Measurements from ENCODE around the gene GGTA1.
"Not testable (repeated sequence)": the region's sequence is repeated elsewhere in the genome, so short reads cannot be mapped to it uniquely, and the experiment has no call there.

The GGTA1 gene
- total RNA-seq = 0 reads per million in 4 experiments

GRCh38 chr9:121499427-121500164 is at the start of gene GGTA1:
Gene GGTA1, minus strand, starts transcription at chr9:121499844. Its CDS starts 31,922 bp downstream, at chr9:121467922.
- DNase-seq = no peak

- no peak for DNase-seq
Observed at GRCh38 chr9:121548666-121549065, 49.0 kb upstream of the GGTA1 start.

GRCh38 chr9:121545875-121546423 is 46.3 kb upstream of the GGTA1 start:
- peak; percentile 38 for DNase-seq

GRCh38 chr9:121545150-121545874 is 45.7 kb upstream of the GGTA1 start:
- no peak for DNase-seq

- DNase-seq = no peak
Observed at GRCh38 chr9:121542025-121542424, 42.4 kb upstream of the GGTA1 start.

- DNase-seq = no peak
Observed at GRCh38 chr9:121541256-121541655, 41.6 kb upstream of the GGTA1 start.

GRCh38 chr9:121538221-121538620 is 38.6 kb upstream of the GGTA1 start:
- no peak for DNase-seq

- no peak for DNase-seq
Observed at GRCh38 chr9:121537283-121537682, 37.6 kb upstream of the GGTA1 start.

GRCh38 chr9:121532881-121533280 is 33.2 kb upstream of the GGTA1 start:
- no peak for DNase-seq

GRCh38 chr9:121529237-121529987 is 29.8 kb upstream of the GGTA1 start:
- DNase-seq = no peak

GRCh38 chr9:121528642-121529041 is 29.0 kb upstream of the GGTA1 start:
- no peak for DNase-seq

- no peak for DNase-seq
Observed at GRCh38 chr9:121527371-121527770, 27.7 kb upstream of the GGTA1 start.

- not testable (repeated sequence) for DNase-seq
Observed at GRCh38 chr9:121519688-121520087, 20.0 kb upstream of the GGTA1 start.

GRCh38 chr9:121518634-121519033 is 19.0 kb upstream of the GGTA1 start:
- no peak for DNase-seq

- DNase-seq = not testable (repeated sequence)
Observed at GRCh38 chr9:121513166-121513565, 13.5 kb upstream of the GGTA1 start.

GRCh38 chr9:121510766-121511550 is 11.3 kb upstream of the GGTA1 start:
- DNase-seq = no peak

GRCh38 chr9:121509180-121509579 is 9.5 kb upstream of the GGTA1 start:
- no peak for DNase-seq

- DNase-seq = no peak
Observed at GRCh38 chr9:121508415-121508814, 8.8 kb upstream of the GGTA1 start.

GRCh38 chr9:121505903-121506735 is 6.5 kb upstream of the GGTA1 start:
- no peak for DNase-seq

GRCh38 chr9:121503444-121503843 is 3.8 kb upstream of the GGTA1 start:
- DNase-seq = no peak

- DNase-seq = no peak
Observed at GRCh38 chr9:121500165-121500478, 478 bp upstream of the GGTA1 start.

GRCh38 chr9:121499177-121499426 is 542 bp downstream of the GGTA1 start:
- no peak for DNase-seq

All from effector CD8-positive, alpha-beta T cell (primary cell).